T1000 (cell line): ENCODE data around the gene GDA.
A peak's percentile ranks its signal among the peaks of the same experiment; 100 is the strongest.
"Not testable (repeated sequence)": the region's sequence is repeated elsewhere in the genome, so short reads cannot be mapped to it uniquely, and the experiment has no call there.

Experiments
- DNase-seq: peaks from one replicate; lab custom pipeline; 2025; ENCODE audit warnings: mixed read lengths; lab: John Stamatoyannopoulos, UW

The GDA gene

GRCh38 chr9:72207278-72207677 lies 58.0 kb downstream of the GDA start:
- DNase-seq: no peak

- no peak for DNase-seq
Measured at GRCh38 chr9:72210522-72210921, 61.3 kb downstream of the GDA start.

GRCh38 chr9:72211047-72211446 lies 61.8 kb downstream of the GDA start:
- DNase-seq: no peak

- DNase-seq: no peak
Measured at GRCh38 chr9:72213906-72214305, 64.7 kb downstream of the GDA start.

- DNase-seq: no peak
Measured at GRCh38 chr9:72217306-72217842, 68.1 kb downstream of the GDA start.

GRCh38 chr9:72220589-72220988 lies 71.3 kb downstream of the GDA start:
- no peak for DNase-seq

GRCh38 chr9:72226146-72226812 lies 77.0 kb downstream of the GDA start:
- DNase-seq: no peak

- no peak for DNase-seq
Measured at GRCh38 chr9:72228282-72228681, 79.0 kb downstream of the GDA start.

GRCh38 chr9:72232778-72233177 lies 83.5 kb downstream of the GDA start:
- DNase-seq: no peak

- DNase-seq: no peak
Measured at GRCh38 chr9:72247549-72247948, 98.3 kb downstream of the GDA start.

- no peak for DNase-seq
Measured at GRCh38 chr9:72251589-72251988, 102.3 kb downstream of the GDA start.

- peak; percentile 45 for DNase-seq
Measured at GRCh38 chr9:72254901-72255545, 105.8 kb downstream of the GDA start.

GRCh38 chr9:72255569-72255968 lies 106.3 kb downstream of the GDA start:
- peak; percentile 45 for DNase-seq

- no peak for DNase-seq
Measured at GRCh38 chr9:72256931-72257330, 107.7 kb downstream of the GDA start.

- no peak for DNase-seq
Measured at GRCh38 chr9:72257814-72258213, 108.6 kb downstream of the GDA start.

- no peak for DNase-seq
Measured at GRCh38 chr9:72262063-72262462, 112.8 kb downstream of the GDA start.

GRCh38 chr9:72263572-72263971 lies 114.3 kb downstream of the GDA start:
- DNase-seq: no peak

- DNase-seq: no peak
Measured at GRCh38 chr9:72268961-72269360, 119.7 kb downstream of the GDA start.

- not testable (repeated sequence) for DNase-seq
Measured at GRCh38 chr9:72270359-72270758, 121.1 kb downstream of the GDA start.

- DNase-seq: no peak
Measured at GRCh38 chr9:72271613-72272478, 122.6 kb downstream of the GDA start.

- DNase-seq: no peak
Measured at GRCh38 chr9:72274441-72274840, 125.2 kb downstream of the GDA start.

GRCh38 chr9:72274916-72275315 lies 125.7 kb downstream of the GDA start:
- DNase-seq: no peak

- no peak for DNase-seq
Measured at GRCh38 chr9:72276429-72276828, 127.2 kb downstream of the GDA start.
